OCI-LY7 (cell line): ENCODE measurements around the gene TENT5A. TPM values are rescaled to one million over a fixed set of nuclear protein-coding genes. Genes with fewer than 3 reads are reported as not detected.

Experiments
- BruUV-seq: library from RNA; stranded (reverse); fragments of 400-500 nt; replicated peaks from 2 replicates; lab custom pipeline; 2021; lab: Mats Ljungman, UMichigan
- CTCF ChIA-PET: fragments of 300-600 bp; sonication (Branson Sonifier 250); formaldehyde crosslinking; loops from one replicate; lab custom pipeline; 2022; ENCODE audit warnings: antibody characterized with exemption; ENCODE audit not compliant: unreplicated experiment; lab: Charles Lee
- POLR2A ChIA-PET: fragments of 300-600 bp; sonication (Branson Sonifier 250); formaldehyde crosslinking; loops from one replicate; lab custom pipeline; 2022; ENCODE audit warnings: antibody characterized with exemption; lab: Charles Lee
- DNase-seq: peaks from one replicate; pipeline ENCODE4 v3.0.0-alpha.2; 2015; ENCODE audit warnings: low spot score
- H2AFZ ChIP-seq: fragments of 200-600 bp; sonication (generic), shearing (Covaris generic); 2 replicates; pipeline ENCODE4 v1.6.1; 2014; ENCODE audit warnings: mild to moderate bottlenecking, antibody characterized with exemption, low read length, moderate library complexity
- H3K27ac ChIP-seq: fragments of 200-600 bp; sonication (generic); 2 replicates; pipeline ENCODE4 v1.5.1; 2014; ENCODE audit warnings: mixed run types, low read depth, mild to moderate bottlenecking, moderate library complexity, low read length, inconsistent platforms; ENCODE audit not compliant: poor library complexity, severe bottlenecking
- H3K36me3 ChIP-seq: fragments of 200-600 bp; sonication (generic); 2 replicates; pipeline ENCODE4 v1.6.1; 2014; ENCODE audit warnings: mild to moderate bottlenecking, antibody characterized with exemption, low read length, moderate library complexity, mixed read lengths; ENCODE audit not compliant: insufficient read depth
- H3K4me1 ChIP-seq: fragments of 200-600 bp; sonication (generic); 2 replicates; pipeline ENCODE4 v1.5.1; 2014; ENCODE audit warnings: mild to moderate bottlenecking, low read length; ENCODE audit not compliant: insufficient read depth, poor library complexity, severe bottlenecking
- H3K4me2 ChIP-seq: fragments of 200-600 bp; sonication (generic); 2 replicates; pipeline ENCODE4 v1.6.1; 2014; ENCODE audit warnings: mild to moderate bottlenecking, low read length
- H3K4me3 ChIP-seq: fragments of 200-600 bp; sonication (generic); 2 replicates; pipeline ENCODE4 v1.5.1; 2014; ENCODE audit warnings: mild to moderate bottlenecking, low read depth, low read length; ENCODE audit not compliant: poor library complexity, severe bottlenecking
- H3K79me2 ChIP-seq: fragments of 200-600 bp; sonication (generic); 2 replicates; pipeline ENCODE4 v1.6.1; 2016; ENCODE audit warnings: low read depth, mild to moderate bottlenecking, low read length, moderate library complexity, mixed read lengths; ENCODE audit not compliant: insufficient read depth
- H3K9me2 ChIP-seq: fragments of 200-600 bp; sonication (generic); 2 replicates; pipeline ENCODE4 v1.6.1; 2016; ENCODE audit warnings: mild to moderate bottlenecking, low read length, mixed read lengths; ENCODE audit not compliant: insufficient read depth
- H3K9me3 ChIP-seq: fragments of 200-600 bp; sonication (generic); 2 replicates; pipeline ENCODE4 v1.6.1; 2014; ENCODE audit warnings: mild to moderate bottlenecking, mixed run types, low read length, mixed read lengths
- H4K20me1 ChIP-seq: fragments of 200-600 bp; sonication (generic); 2 replicates; pipeline ENCODE4 v1.6.1; 2014; ENCODE audit warnings: mild to moderate bottlenecking, antibody characterized with exemption, low read length, moderate library complexity, mixed read lengths; ENCODE audit not compliant: insufficient read depth
- CTCF ChIP-seq: fragments of 200-600 bp; sonication (generic); conservative IDR thresholded peaks from 2 replicates; pipeline ENCODE4 v1.5.1; 2014; ENCODE audit warnings: mild to moderate bottlenecking, antibody characterized with exemption, low read length, moderate library complexity, mixed read lengths
- EZH2phosphoT487 ChIP-seq: fragments of 200-600 bp; sonication (generic); IDR thresholded peaks from 2 replicates; pipeline ENCODE4 v1.6.1; 2018; ENCODE audit warnings: low read depth, borderline replicate concordance, mild to moderate bottlenecking, mixed run types, antibody characterized with exemption, low read length, moderate library complexity, mixed read lengths
- intact Hi-C: fragments of 100-400 bp; cut with micrococcal nuclease; formaldehyde crosslinking; loops from one replicate; pipeline ENCODE4 v1.10.0; 2022; ENCODE audit not compliant: unreplicated experiment
- total RNA-seq, 2 experiments: library from RNA; depleted of rRNA in 1 of 2; stranded (reverse); fragments of >200 nt in 1 of 2; shearing (Covaris generic) in 1 of 2; gene quantifications; 2 replicates each; pipeline ENCODE4 v1.2.3, GENCODE V29; 2014 to 2022

The TENT5A gene
- total RNA-seq, 2 experiments from 2014 or later, result not detected

GRCh38 chr6:81756690-81757089 lies 4.2 kb upstream of the TENT5A start:
- no peak overlapping the region for H2AFZ ChIP-seq
- no peaks in the 10 kb centered on the region for H3K4me1 ChIP-seq
- no peak overlapping the region for H3K4me2 ChIP-seq
- ChIA-PET POLR2A (interaction anchor here (1.1 kb wide), 1 partner anchor 11 kb away, joined by 3 read pairs; no protein-coding TSS in a partner anchor), CTCF (no interaction called here)
- no peaks in the 10 kb centered on the region for H3K9me2 ChIP-seq
- intact Hi-C loops, result no loop called here
- DNase-seq, result no peak
- no peak overlapping the region for H3K27ac ChIP-seq
- H3K36me3 ChIP-seq, result no peaks in the 10 kb centered on the region
- BruUV-seq, result no TSS peak
- no peaks in the 10 kb centered on the region; the same call in 1 of the 2 replicates for H3K9me3 ChIP-seq
- no peaks in the 10 kb centered on the region for H3K79me2 ChIP-seq
- TF ChIP-seq EZH2phosphoT487, result no peak
- no peak for TF ChIP-seq CTCF
- H3K4me3 ChIP-seq, result no peak overlapping the region
- no peaks in the 10 kb centered on the region for H4K20me1 ChIP-seq

DNA sequence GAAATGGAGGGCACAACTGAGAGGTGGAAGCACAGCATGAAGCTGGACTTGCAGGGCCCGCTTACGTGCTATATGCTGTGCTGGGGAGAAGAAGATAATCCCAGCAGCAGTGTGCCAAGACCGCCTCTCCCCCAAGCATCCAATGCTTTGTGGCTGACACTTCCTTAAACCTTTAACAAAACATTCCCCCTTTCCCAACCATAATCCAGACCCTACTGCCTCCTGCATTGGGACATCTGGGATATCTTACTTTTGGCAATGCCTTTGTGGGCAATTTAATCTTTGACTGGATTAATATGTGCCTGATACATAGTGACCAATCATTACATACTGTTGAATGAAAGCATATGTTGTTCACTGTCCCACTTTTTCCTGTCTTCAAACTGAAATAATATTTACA lies 3.1 kb upstream of the TENT5A start:
- H3K4me1 ChIP-seq, result no peaks in the 10 kb centered on the region
- ChIA-PET CTCF (no interaction called here), POLR2A (no interaction called here)
- intact Hi-C loops, result no loop called here
- H2AFZ ChIP-seq, result no peak overlapping the region
- no peaks in the 10 kb centered on the region for H3K9me2 ChIP-seq
- H3K27ac ChIP-seq, result no peak overlapping the region
- DNase-seq, result no peak
- no peaks in the 10 kb centered on the region; the same call in 1 of the 2 replicates for H3K9me3 ChIP-seq
- H3K4me3 ChIP-seq, result no peak overlapping the region
- TF ChIP-seq EZH2phosphoT487 (no peak), CTCF (no peak)
- H3K36me3 ChIP-seq, result no peaks in the 10 kb centered on the region
- H4K20me1 ChIP-seq, result no peaks in the 10 kb centered on the region
- H3K4me2 ChIP-seq, result no peak overlapping the region
- BruUV-seq, result no TSS peak
- H3K79me2 ChIP-seq, result no peaks in the 10 kb centered on the region

- no peak overlapping the region for H2AFZ ChIP-seq
- H3K4me1 ChIP-seq, result no peaks in the 10 kb centered on the region
- H3K9me3 ChIP-seq, result no peaks in the 10 kb centered on the region; the same call in 1 of the 2 replicates
- no peak for DNase-seq
- no peaks in the 10 kb centered on the region for H3K79me2 ChIP-seq
- H3K36me3 ChIP-seq, result no peaks in the 10 kb centered on the region
- POLR2A ChIA-PET, result interaction anchor here (0.6 kb wide), 1 partner anchor 265 kb away, joined by 3 read pairs; no protein-coding TSS in a partner anchor
- no peaks in the 10 kb centered on the region for H3K9me2 ChIP-seq
- no peaks in the 10 kb centered on the region for H4K20me1 ChIP-seq
- TF ChIP-seq CTCF (no peak), EZH2phosphoT487 (no peak)
- no peak overlapping the region for H3K27ac ChIP-seq
- CTCF ChIA-PET, result no interaction called here
- H3K4me3 ChIP-seq, result no peak overlapping the region
- no TSS peak for BruUV-seq
- H3K4me2 ChIP-seq, result no peak overlapping the region
- intact Hi-C loops, result no loop called here
Observed at GRCh38 chr6:81754906-81755305, 2.4 kb upstream of the TENT5A start.
